B cell (primary cell): Measurements from ENCODE around the gene SH3RF3. TPM values are rescaled to one million over a fixed set of nuclear protein-coding genes. Genes with fewer than 3 reads are reported as not detected.

Experiments used
- ATAC-seq: fragments of 200-7000 bp; cut with Tn5 transposase; one replicate; pipeline ENCODE4 v1.10.0; 2021; ENCODE audit warnings: low read depth, mild to moderate bottlenecking, moderate number of reproducible peaks, moderate library complexity
- CTCF ChIA-PET: fragments of 350-600 bp; sonication (Branson Sonifier 250); formaldehyde crosslinking; loops from one replicate; lab custom pipeline; 2021; ENCODE audit warnings: antibody characterized with exemption, inconsistent platforms; lab: Charles Lee
- POLR2A ChIA-PET: fragments of 350-600 bp; sonication (Branson Sonifier 250); formaldehyde crosslinking; loops from one replicate; lab custom pipeline; 2021; ENCODE audit warnings: antibody characterized with exemption; lab: Charles Lee
- DNase-seq: peaks from one replicate; pipeline ENCODE4 v3.0.0; 2013
- H2AFZ ChIP-seq: 2 replicates; pipeline ENCODE4 v1.6.1; 2012; ENCODE audit warnings: mild to moderate bottlenecking, low read depth, low read length; ENCODE audit not compliant: insufficient read depth, poor library complexity, severe bottlenecking
- H3K27ac ChIP-seq, 2 donors: 1 replicate in 1 of 2; 2 replicates in 1 of 2; pipeline ENCODE4 v1.5.1; 2012 to 2013; ENCODE audit warnings: low read length in 2 of 2, mild to moderate bottlenecking in 2 of 2, moderate library complexity in 1 of 2
- H3K27me3 ChIP-seq, 4 experiments: fragments of 200-600 bp in 1 of 4; sonication (generic) in 1 of 4; replicated peaks in 1 of 4; 1 replicate in 2 of 4; 2 replicates in 2 of 4; pipeline versions ENCODE4 v1.6.1 to v1.7.0; 2013 to 2016; ENCODE audit warnings: low read length in 3 of 4, mild to moderate bottlenecking in 2 of 4, mixed read lengths in 1 of 4, moderate library complexity in 1 of 4; ENCODE audit not compliant: insufficient read depth in 4 of 4, control insufficient read depth in 3 of 4; ENCODE audit errors: control extremely low read depth in 1 of 4
- H3K36me3 ChIP-seq, 2 experiments: replicated peaks in 1 of 2; 1 replicate in 1 of 2; 2 replicates in 1 of 2; pipeline versions ENCODE4 v1.6.1 to v1.7.1; 2013; ENCODE audit warnings: low read length in 1 of 2; ENCODE audit not compliant: insufficient read depth in 2 of 2, control insufficient read depth in 1 of 2; ENCODE audit errors: control extremely low read depth in 1 of 2, extremely low read depth in 1 of 2
- H3K4me1 ChIP-seq, 2 donors: fragments of 200-600 bp in 1 of 2; sonication (generic) in 1 of 2; 1 replicate in 1 of 2; 2 replicates in 1 of 2; pipeline versions ENCODE4 v1.5.1 to v1.6.1; 2013 to 2017; ENCODE audit warnings: low read length in 2 of 2; ENCODE audit not compliant: control insufficient read depth in 2 of 2, insufficient read depth in 2 of 2
- H3K4me2 ChIP-seq: replicated peaks from 2 replicates; pipeline ENCODE3; 2012; ENCODE audit warnings: mild to moderate bottlenecking, low read depth, low read length; ENCODE audit not compliant: poor library complexity, severe bottlenecking
- H3K4me3 ChIP-seq, 5 experiments: fragments of 200-600 bp in 1 of 5; sonication (generic) in 1 of 5; 1 replicate in 3 of 5; 2 replicates in 2 of 5; pipeline versions ENCODE4 v1.5.1 to v1.7.0; 2011 to 2016; ENCODE audit warnings: low read length in 4 of 5, mild to moderate bottlenecking in 4 of 5, low read depth in 2 of 5, control low read depth in 1 of 5, moderate library complexity in 1 of 5; ENCODE audit not compliant: insufficient read depth in 1 of 5; ENCODE audit errors: control extremely low read depth in 1 of 5, extremely low read depth in 1 of 5
- H3K79me2 ChIP-seq: fragments of 200-600 bp; sonication (generic); one replicate; pipeline ENCODE4 v1.6.0; 2016; ENCODE audit warnings: low read length; ENCODE audit not compliant: control insufficient read depth, insufficient read depth
- H3K9ac ChIP-seq: fragments of 200-600 bp; sonication (generic); 2 replicates; pipeline ENCODE4 v1.6.1; 2017; ENCODE audit warnings: mild to moderate bottlenecking, low read length, moderate library complexity
- H3K9me3 ChIP-seq, 3 donors: one replicate each; pipeline versions ENCODE4 v1.6.1 to v1.7.1; 2013; ENCODE audit warnings: low read length in 2 of 3; ENCODE audit not compliant: control insufficient read depth in 2 of 3, insufficient read depth in 1 of 3; ENCODE audit errors: control extremely low read depth in 1 of 3
- H4K20me1 ChIP-seq: 2 replicates; pipeline ENCODE4 v1.6.0; 2012; ENCODE audit warnings: mild to moderate bottlenecking, low read length; ENCODE audit not compliant: insufficient read depth, control insufficient read depth, poor library complexity, severe bottlenecking
- H3K27ac Mint-ChIP-seq: one replicate; pipeline ENCODE4 v1.8.0; 2021; ENCODE audit warnings: mixed read lengths
- H3K27me3 Mint-ChIP-seq: one replicate; pipeline ENCODE4 v1.8.0; 2021; ENCODE audit warnings: mixed read lengths
- H3K4me1 Mint-ChIP-seq: one replicate; pipeline ENCODE4 v1.8.0; 2021; ENCODE audit warnings: mixed read lengths
- H3K4me3 Mint-ChIP-seq: one replicate; pipeline ENCODE4 v1.8.0; 2021; ENCODE audit warnings: mixed read lengths
- H3K9me3 Mint-ChIP-seq: one replicate; pipeline ENCODE4 v1.8.0; 2022; ENCODE audit warnings: mixed read lengths; ENCODE audit not compliant: insufficient read depth
- CTCF ChIP-seq: fragments of 200-600 bp; IDR thresholded peaks from one replicate; pipeline ENCODE4 v1.8.0; 2022; ENCODE audit warnings: antibody characterized with exemption, mild to moderate bottlenecking
- EZH2 ChIP-seq: IDR thresholded peaks from 2 replicates; pipeline ENCODE4 v1.6.1; 2012; ENCODE audit warnings: borderline replicate concordance, low read depth, mild to moderate bottlenecking, moderate library complexity, low read length; ENCODE audit not compliant: insufficient read depth, poor library complexity, severe bottlenecking
- WGBS: methylation state at CpG from one replicate; pipeline ENCODE4 v1.1.5; 2013; ENCODE audit warnings: missing lambda C conversion rate; ENCODE audit not compliant: insufficient coverage; 5-methylcytosine and 5-hydroxymethylcytosine counted together
- intact Hi-C: fragments of 100-400 bp; cut with micrococcal nuclease; formaldehyde crosslinking; loops from one replicate; pipeline ENCODE4 v1.10.0; 2022
- polyA plus RNA-seq: library from polyadenylated mRNA; depleted of rRNA; stranded (reverse); fragments of >200 nt; gene quantifications from 2 replicates; pipeline ENCODE4 v1.2.3, GENCODE V29; 2012
- total RNA-seq, 2 donors: library from RNA; stranded (reverse); fragments of 120-200 nt in 1 of 2; gene quantifications; 1 replicate in 1 of 2; 2 replicates in 1 of 2; pipeline versions ENCODE4 v1.2.3 to v1.2.4, GENCODE V29; 2013 to 2022

SH3RF3 gene
- total and polyA plus RNA-seq, 2 donors (not counting 1 experiment from before 2014, with no cell fraction given), result 0.07 to 1.2 TPM

GRCh38 chr2:109125593-109126500 is 3.2 kb upstream of the SH3RF3 start:
- Mint-ChIP-seq H3K27ac (no peak overlapping the region), H3K9me3 (no peaks in the 10 kb centered on the region), H3K4me1 (peaks cover 10% of the 10 kb centered on the region), H3K4me3 (no peak overlapping the region), H3K27me3 (peaks cover 43% of the 10 kb centered on the region)
- Histone ChIP-seq H3K27me3 (peaks cover 0 to 10% (median 2%) of the 10 kb centered on the region in 4 experiments), H3K36me3 (no peaks in the 10 kb centered on the region), H3K27ac (no peak overlapping the region), H4K20me1 (no peaks in the 10 kb centered on the region), H3K4me2 (no peak overlapping the region), H3K9ac (no peak overlapping the region), H3K4me1 (peaks cover 5 to 10% of the 10 kb centered on the region in 2 donors), H2AFZ (no peak overlapping the region), H3K79me2 (no peaks in the 10 kb centered on the region), H3K9me3 (no peaks in the 10 kb centered on the region), H3K4me3 (no peak overlapping the region)
- no peak for ATAC-seq
- ChIA-PET POLR2A (no interaction called here), CTCF (interaction anchor here (9.0 kb wide), 1 partner anchor 383 kb away, joined by 106 read pairs; no protein-coding TSS in a partner anchor)
- no peak for DNase-seq
- no peak for TF ChIP-seq EZH2
- TF ChIP-seq CTCF, result no peak
- WGBS, result 85% methylated on average over 6 of the region's 12 CpGs
- intact Hi-C loops, result no loop called here

- H2AFZ ChIP-seq, result no peak overlapping the region
- POLR2A ChIA-PET, result no interaction called here
Observed at GRCh38 chr2:109126501-109126860, 2.5 kb upstream of the SH3RF3 start.

More at GRCh38 chr2:109126501-109126860, 2.5 kb upstream of the SH3RF3 start:
- peaks cover 10% of the 10 kb centered on the region for H3K4me1 Mint-ChIP-seq
- ATAC-seq, result no peak
- no peak overlapping the region for H3K4me2 ChIP-seq
- H3K9me3 ChIP-seq, result no peaks in the 10 kb centered on the region
- no peak overlapping the region for H3K27ac Mint-ChIP-seq
- 100% methylated on average over 1 of the region's 5 CpGs for WGBS
- H3K27ac ChIP-seq, result no peak overlapping the region
- H3K4me1 ChIP-seq, result peaks cover 5 to 10% of the 10 kb centered on the region in 2 donors
- TF ChIP-seq EZH2, result no peak
- TF ChIP-seq CTCF, result no peak
- H4K20me1 ChIP-seq, result no peaks in the 10 kb centered on the region
- H3K9me3 Mint-ChIP-seq, result no peaks in the 10 kb centered on the region
- peaks cover 0 to 10% (median 2%) of the 10 kb centered on the region in 4 experiments for H3K27me3 ChIP-seq
- no peak for DNase-seq
- H3K27me3 Mint-ChIP-seq, result peaks cover 43% of the 10 kb centered on the region
- CTCF ChIA-PET, result interaction anchor here (1.5 to 9.0 kb wide), 2 partner anchors 7 to 383 kb away, joined by 6 to 106 read pairs; no protein-coding TSS in a partner anchor
- no peaks in the 10 kb centered on the region for H3K79me2 ChIP-seq
- H3K4me3 Mint-ChIP-seq, result no peak overlapping the region
- no peak overlapping the region for H3K4me3 ChIP-seq
- H3K36me3 ChIP-seq, result no peaks in the 10 kb centered on the region
- no peak overlapping the region for H3K9ac ChIP-seq
- intact Hi-C loops, result no loop called here
